SK-N-SH (cell line): ENCODE data around the gene ITK.

Source experiments
- CTCF ChIP-seq: fragments of 200-600 bp; sonication (generic); IDR thresholded peaks from 2 replicates; pipeline ENCODE4 v1.6.1; 2017; ENCODE audit warnings: antibody characterized with exemption, mild to moderate bottlenecking, moderate library complexity
- FOXJ3 ChIP-seq: sonication (generic); formaldehyde crosslinking; IDR thresholded peaks from 2 replicates; pipeline ENCODE4 v1.5.1; 2020; ENCODE audit warnings: mild to moderate bottlenecking, missing genetic modification reagents
- GABPA ChIP-seq: IDR thresholded peaks from 2 replicates; pipeline ENCODE4 v1.4.0; 2012; ENCODE audit warnings: low read depth, mild to moderate bottlenecking
- JUND ChIP-seq: IDR thresholded peaks from 2 replicates; pipeline ENCODE4 v1.4.0; 2012
- MAX ChIP-seq: IDR thresholded peaks from 2 replicates; pipeline ENCODE4 v1.4.0; 2012; ENCODE audit warnings: low read depth
- POLR2AphosphoS5 ChIP-seq: IDR thresholded peaks from 2 replicates; pipeline ENCODE4 v1.6.1; 2012; ENCODE audit warnings: low read depth, low read length
- REST ChIP-seq: IDR thresholded peaks from 2 replicates; pipeline ENCODE4 v1.6.1; 2012; ENCODE audit warnings: mild to moderate bottlenecking, low read depth, low read length, moderate library complexity
- SMC3 ChIP-seq: IDR thresholded peaks from 2 replicates; pipeline ENCODE4 v1.6.1; 2012; ENCODE audit warnings: low read depth, low read length, improper control_type of control experiment
- TF ChIP-seq, protein P1 (sequence below): fragments of 150-350 bp; IDR thresholded peaks from 2 replicates; pipeline ENCODE4 v1.6.1; 2016; ENCODE audit warnings: mild to moderate bottlenecking, low read depth, low read length
- TF ChIP-seq, protein P2 (sequence below): IDR thresholded peaks from 2 replicates; pipeline ENCODE4 v1.4.0; 2012; ENCODE audit warnings: low read depth, borderline replicate concordance

DNA sequence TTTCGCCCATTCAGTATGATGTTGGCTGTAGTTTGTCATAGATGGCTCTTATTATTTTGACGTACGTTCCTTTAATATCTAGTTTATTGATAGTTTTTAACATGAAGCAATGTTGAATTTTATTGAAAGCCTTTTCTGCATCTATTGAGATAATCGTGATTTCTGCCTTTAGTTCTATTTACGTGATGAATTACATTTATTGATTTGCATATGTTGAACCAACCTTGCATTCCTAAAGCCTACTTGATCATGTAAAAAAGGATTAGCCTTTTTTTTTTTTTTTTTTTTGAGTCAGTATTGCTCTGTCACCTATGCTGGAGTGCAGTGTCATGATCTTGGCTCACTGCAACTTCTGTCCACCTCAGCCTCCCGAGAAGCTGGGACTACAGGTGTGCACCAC is 25.1 kb downstream of the ITK start:
- TF ChIP-seq MAX (no peak), CTCF (no peak), POLR2AphosphoS5 (no peak), JUND (no peak), GABPA (no peak), FOXJ3 (CRISPR knock-in tag) (no peak), REST (no peak), SMC3 (no peak)
- TF ChIP-seq, protein P1, sequence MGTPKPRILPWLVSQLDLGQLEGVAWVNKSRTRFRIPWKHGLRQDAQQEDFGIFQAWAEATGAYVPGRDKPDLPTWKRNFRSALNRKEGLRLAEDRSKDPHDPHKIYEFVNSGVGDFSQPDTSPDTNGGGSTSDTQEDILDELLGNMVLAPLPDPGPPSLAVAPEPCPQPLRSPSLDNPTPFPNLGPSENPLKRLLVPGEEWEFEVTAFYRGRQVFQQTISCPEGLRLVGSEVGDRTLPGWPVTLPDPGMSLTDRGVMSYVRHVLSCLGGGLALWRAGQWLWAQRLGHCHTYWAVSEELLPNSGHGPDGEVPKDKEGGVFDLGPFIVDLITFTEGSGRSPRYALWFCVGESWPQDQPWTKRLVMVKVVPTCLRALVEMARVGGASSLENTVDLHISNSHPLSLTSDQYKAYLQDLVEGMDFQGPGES: no peak
- TF ChIP-seq, protein P2, sequence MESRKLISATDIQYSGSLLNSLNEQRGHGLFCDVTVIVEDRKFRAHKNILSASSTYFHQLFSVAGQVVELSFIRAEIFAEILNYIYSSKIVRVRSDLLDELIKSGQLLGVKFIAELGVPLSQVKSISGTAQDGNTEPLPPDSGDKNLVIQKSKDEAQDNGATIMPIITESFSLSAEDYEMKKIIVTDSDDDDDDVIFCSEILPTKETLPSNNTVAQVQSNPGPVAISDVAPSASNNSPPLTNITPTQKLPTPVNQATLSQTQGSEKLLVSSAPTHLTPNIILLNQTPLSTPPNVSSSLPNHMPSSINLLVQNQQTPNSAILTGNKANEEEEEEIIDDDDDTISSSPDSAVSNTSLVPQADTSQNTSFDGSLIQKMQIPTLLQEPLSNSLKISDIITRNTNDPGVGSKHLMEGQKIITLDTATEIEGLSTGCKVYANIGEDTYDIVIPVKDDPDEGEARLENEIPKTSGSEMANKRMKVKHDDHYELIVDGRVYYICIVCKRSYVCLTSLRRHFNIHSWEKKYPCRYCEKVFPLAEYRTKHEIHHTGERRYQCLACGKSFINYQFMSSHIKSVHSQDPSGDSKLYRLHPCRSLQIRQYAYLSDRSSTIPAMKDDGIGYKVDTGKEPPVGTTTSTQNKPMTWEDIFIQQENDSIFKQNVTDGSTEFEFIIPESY: no peak
